Measurements from ENCODE around the gene GASK1A. TPM values are rescaled to one million over a fixed set of nuclear protein-coding genes. Genes with fewer than 3 reads are reported as not detected.

Gene GASK1A
- total RNA-seq, 1 experiment from 2014 or later, result 5.4 TPM

- Histone ChIP-seq H2BK5ac (ENCODE audit: insufficient read length, low read length) (no peak overlapping the region), H3K23ac (ENCODE audit: insufficient read length, low read depth, low read length) (no peak overlapping the region), H3K23me2 (ENCODE audit: insufficient read length, low read depth, low read length, poor library complexity, severe bottlenecking) (peaks cover 9% of the 10 kb centered on the region), H3K56ac (ENCODE audit: insufficient read length, low read depth, low read length) (no peak overlapping the region), H2AFZ (ENCODE audit: low read length) (no peak overlapping the region), H3K4me2 (ENCODE audit: insufficient read depth, insufficient read length, low read length) (no peak overlapping the region), H3K9ac (ENCODE audit: extremely low read depth, insufficient read length, low read length) (no peak overlapping the region), H3K4ac (ENCODE audit: low read depth, low read length) (no peak overlapping the region), H3K27ac (ENCODE audit: insufficient read length, low read depth, low read length) (no peak overlapping the region), H3K9me3 (ENCODE audit: control insufficient read depth, low read depth, low read length) (no peaks in the 10 kb centered on the region), H2BK20ac (ENCODE audit: low read depth, low read length, poor library complexity, severe bottlenecking) (no peak overlapping the region), H3K14ac (ENCODE audit: insufficient read depth, low read length) (no peak overlapping the region), H3T11ph (ENCODE audit: low read length) (no peak overlapping the region), H4K20me1 (ENCODE audit: control insufficient read depth, insufficient read depth, insufficient read length) (no peaks in the 10 kb centered on the region), H4K91ac (ENCODE audit: insufficient read length, low read depth, low read length) (no peak overlapping the region), H3K27me3 (ENCODE audit: insufficient read depth, low read length) (no peaks in the 10 kb centered on the region; the same call in 1 of the 2 replicates), H3K4me1 (ENCODE audit: insufficient read depth, low read length) (peaks cover 5% of the 10 kb centered on the region; the same call in 1 of the 2 replicates), H4K5ac (ENCODE audit: insufficient read length, low read depth, low read length) (no peak overlapping the region), H4K8ac (replicated peaks; ENCODE audit: insufficient read length, low read depth, low read length) (no peak overlapping the region), H2AK5ac (ENCODE audit: insufficient read length, low read length) (no peak overlapping the region), H2BK12ac (ENCODE audit: insufficient read length, low read depth, low read length) (no peak overlapping the region), H2BK120ac (ENCODE audit: low read depth, low read length, poor library complexity, severe bottlenecking) (no peak overlapping the region), H3K79me2 (ENCODE audit: insufficient read depth, low read length) (no peaks in the 10 kb centered on the region), H3K79me1 (ENCODE audit: insufficient read depth, low read depth, low read length, poor library complexity, severe bottlenecking) (no peaks in the 10 kb centered on the region), H3K18ac (ENCODE audit: insufficient read length, low read depth, low read length) (no peak overlapping the region), H2BK15ac (ENCODE audit: low read depth, low read length) (no peak overlapping the region)
- peaks cover 0 to 11% (median 4%) of the 10 kb centered on the region in 3 experiments; a peak in 2 of 7 replicates for H3K36me3 Mint-ChIP-seq (ENCODE audit: insufficient read depth in 1 of 3, low read depth in 3 of 3)
- H3K4me3 Mint-ChIP-seq, result no peak overlapping the region
- no CpG with 5 or more reads among the region's 6 CpGs for WGBS (ENCODE audit: extremely low coverage, insufficient read length, low lambda C conversion rate)
- no peaks in the 10 kb centered on the region; a peak in 1 of 5 replicates for H3K9me3 Mint-ChIP-seq
- H3K4me1 Mint-ChIP-seq, result peaks cover 58 to 64% of the 10 kb centered on the region in 2 experiments
- no peak for DNase-seq
- peaks cover 39% of the 10 kb centered on the region for H3K27me3 Mint-ChIP-seq (ENCODE audit: low read depth)
- H3K27ac Mint-ChIP-seq, result no peak overlapping the region; a peak in 1 of 7 replicates
- no peak for TF ChIP-seq CTCF (conservative IDR thresholded peaks at IDR 0.05)
These were observed 3.7 kb downstream of the GASK1A start for GRCh38 chr3:42982645-42983412.

Measured in H9 (cell line).